ENCODE results near the gene RHPN2.

GRCh38 chr19:33024398-33024797 is 40.3 kb downstream of the RHPN2 start:
- no peak for TF ChIP-seq POLR2A (IDR thresholded peaks at IDR 0.05)
- TF ChIP-seq CTCF (IDR thresholded peaks at IDR 0.05): no peak

Measured in Peyer's patch (tissue), 4 donors.